ENCODE results near the gene GPC5. TPM values are rescaled to one million over a fixed set of nuclear protein-coding genes. Genes with fewer than 3 reads are reported as not detected.
A peak's percentile ranks its signal among the peaks of the same experiment; 100 is the strongest.

Gene GPC5
- total RNA-seq, 1 donor from 2014 or later, result 0.28 TPM

DNA sequence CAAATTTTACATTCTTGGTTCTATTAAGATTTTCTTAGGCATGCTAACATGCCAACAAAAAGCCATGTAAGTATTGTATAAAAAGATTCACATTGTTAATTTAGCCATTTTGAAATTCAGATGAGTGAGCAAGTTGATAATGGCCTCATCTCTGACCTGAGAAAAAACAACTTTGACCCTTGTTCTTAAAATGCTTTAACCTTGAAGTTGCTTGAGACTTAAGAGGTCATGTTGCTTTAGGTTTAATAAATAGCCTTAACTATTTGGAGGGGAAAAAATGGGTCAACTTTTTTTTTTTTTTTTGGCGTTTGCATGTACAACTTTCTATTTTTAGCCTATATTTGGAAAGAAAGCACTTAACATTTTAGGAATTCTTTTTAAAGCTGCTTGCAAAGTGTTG, 44.9 kb upstream of the GPC5 start:
- Mint-ChIP-seq H3K9me3 (no peaks in the 10 kb centered on the region), H3K4me3 (peak overlapping the region; percentile 81), H3K27me3 (ENCODE audit: low read depth) (peaks cover 20% of the 10 kb centered on the region), H3K36me3 (ENCODE audit: low read depth) (peaks cover 59% of the 10 kb centered on the region), H3K4me1 (peaks cover 89% of the 10 kb centered on the region), H3K27ac (ENCODE audit: unreplicated experiment) (no peak overlapping the region)
- no peak for TF ChIP-seq CTCF (conservative IDR thresholded peaks at IDR 0.05)
- DNase-seq (ENCODE audit: low read depth, low spot score), result no peak

GRCh38 chr13:91355099-91355825, 43.2 kb upstream of the GPC5 start:
- Mint-ChIP-seq H3K27me3 (ENCODE audit: low read depth) (peaks cover 17% of the 10 kb centered on the region), H3K4me3 (peak overlapping the region; percentile 75), H3K9me3 (no peaks in the 10 kb centered on the region), H3K4me1 (peaks cover 91% of the 10 kb centered on the region), H3K27ac (ENCODE audit: unreplicated experiment) (no peak overlapping the region), H3K36me3 (ENCODE audit: low read depth) (peaks cover 48% of the 10 kb centered on the region)
- DNase-seq (ENCODE audit: low read depth, low spot score), result no peak
- TF ChIP-seq CTCF (conservative IDR thresholded peaks at IDR 0.05), result no peak

DNA sequence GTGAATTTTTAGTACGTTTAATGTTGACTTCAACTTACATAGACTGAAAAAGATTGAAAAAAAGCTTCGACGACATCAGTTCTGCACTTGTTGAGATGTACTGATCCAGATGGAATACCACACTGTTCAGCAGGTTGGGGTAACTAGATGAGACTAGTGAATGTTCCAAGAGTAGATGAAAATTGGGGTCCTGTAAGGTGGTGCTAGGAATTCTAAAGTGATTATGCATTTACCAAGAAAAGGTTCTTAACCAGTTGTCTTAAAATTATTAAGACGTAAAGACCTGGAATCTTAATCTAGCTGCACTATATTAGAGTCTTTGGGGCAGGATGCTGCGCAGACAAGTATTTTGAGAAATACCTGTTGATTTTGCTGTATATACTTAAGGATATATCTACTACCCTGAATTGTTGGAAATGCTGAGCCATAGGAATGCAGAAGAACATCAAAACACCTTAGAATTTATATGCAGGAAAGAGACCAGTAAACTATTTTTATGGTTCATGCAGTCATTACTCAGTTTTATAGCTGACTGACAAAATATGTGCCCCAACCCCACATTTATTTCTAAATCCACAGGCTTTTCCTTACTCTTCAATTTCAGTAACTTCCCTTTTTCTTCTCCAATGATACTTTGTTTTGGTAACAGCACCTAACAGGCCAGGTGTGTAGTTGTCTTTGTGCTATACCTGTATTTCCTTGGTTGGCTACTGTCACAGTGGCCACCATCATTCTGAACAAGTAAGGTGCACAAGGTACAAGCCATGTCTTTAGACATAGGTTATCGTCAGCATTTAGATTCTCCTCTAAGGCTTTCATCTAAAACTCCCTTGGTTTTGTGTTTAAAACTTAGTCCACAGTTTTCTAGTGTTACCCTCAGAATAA, 42.4 kb upstream of the GPC5 start:
- peaks cover 46% of the 10 kb centered on the region for H3K36me3 Mint-ChIP-seq (ENCODE audit: low read depth)
- H3K4me3 Mint-ChIP-seq, result no peak overlapping the region
- H3K9me3 Mint-ChIP-seq, result no peaks in the 10 kb centered on the region
- no peak overlapping the region for H3K27ac Mint-ChIP-seq (ENCODE audit: unreplicated experiment)
- TF ChIP-seq CTCF (conservative IDR thresholded peaks at IDR 0.05), result no peak
- peaks cover 90% of the 10 kb centered on the region for H3K4me1 Mint-ChIP-seq
- no peak for DNase-seq (ENCODE audit: low read depth, low spot score)
- H3K27me3 Mint-ChIP-seq (ENCODE audit: low read depth), result peaks cover 10% of the 10 kb centered on the region

GRCh38 chr13:91356919-91357612, 41.4 kb upstream of the GPC5 start:
- no peak for TF ChIP-seq CTCF (conservative IDR thresholded peaks at IDR 0.05)
- DNase-seq (ENCODE audit: low read depth, low spot score), result no peak
- no peaks in the 10 kb centered on the region for H3K9me3 Mint-ChIP-seq
- H3K27me3 Mint-ChIP-seq (ENCODE audit: low read depth), result peaks cover 7% of the 10 kb centered on the region
- peaks cover 80% of the 10 kb centered on the region for H3K4me1 Mint-ChIP-seq
- H3K27ac Mint-ChIP-seq (ENCODE audit: unreplicated experiment), result no peak overlapping the region
- peaks cover 38% of the 10 kb centered on the region for H3K36me3 Mint-ChIP-seq (ENCODE audit: low read depth)
- H3K4me3 Mint-ChIP-seq, result peak overlapping the region; percentile 8

DNA sequence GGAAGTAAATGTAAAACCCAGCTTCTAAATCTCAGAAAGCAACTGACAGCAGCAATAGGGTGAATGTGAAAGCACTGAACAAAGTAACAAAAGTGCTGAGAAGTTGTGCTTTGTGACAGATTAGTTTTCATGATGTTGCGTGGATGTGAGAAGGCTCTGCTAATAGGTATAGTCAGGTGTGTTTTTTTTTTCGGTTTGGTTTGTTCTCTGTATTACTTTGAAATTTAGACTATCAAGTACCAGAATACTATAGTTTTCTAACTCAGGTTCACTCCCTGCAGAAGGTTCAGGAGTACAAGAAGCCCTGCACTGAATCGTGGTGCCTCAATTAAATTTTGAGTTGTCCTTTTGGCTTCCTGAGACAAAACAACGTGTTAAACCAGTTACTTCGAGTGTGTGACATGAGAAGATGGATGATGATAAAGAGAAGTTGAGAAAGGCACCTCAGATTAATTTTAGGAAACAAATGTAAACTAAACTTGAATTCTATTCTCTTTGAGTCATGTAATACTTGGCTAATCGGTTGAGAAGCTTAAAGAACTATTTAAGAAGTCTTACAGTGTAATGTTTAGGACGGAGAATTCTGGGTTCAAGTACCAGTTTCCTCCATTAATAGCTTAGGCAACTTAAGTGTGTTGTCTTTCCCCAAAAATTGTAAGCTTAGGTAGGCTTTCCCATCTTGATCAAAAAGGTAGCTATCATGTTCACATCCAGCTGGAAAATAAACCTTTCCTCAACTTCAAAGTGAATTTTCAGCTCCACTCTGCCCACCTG, 40.6 kb upstream of the GPC5 start:
- no peak for TF ChIP-seq CTCF (conservative IDR thresholded peaks at IDR 0.05)
- Mint-ChIP-seq H3K36me3 (ENCODE audit: low read depth) (peaks cover 36% of the 10 kb centered on the region), H3K9me3 (no peaks in the 10 kb centered on the region), H3K27ac (ENCODE audit: unreplicated experiment) (no peak overlapping the region), H3K4me1 (peaks cover 74% of the 10 kb centered on the region), H3K27me3 (ENCODE audit: low read depth) (peaks cover 7% of the 10 kb centered on the region), H3K4me3 (peak overlapping the region; percentile 8)
- DNase-seq (ENCODE audit: low read depth, low spot score), result no peak
